ENCODE measurements around the gene SLC7A10.

- TF ChIP-seq POLR2A (IDR thresholded peaks at IDR 0.05) = no peak
- TF ChIP-seq CTCF (IDR thresholded peaks at IDR 0.05) = no peak
Observed at GRCh38 chr19:33174186-33174585, 51.5 kb downstream of the SLC7A10 start.

Measured in vagina (tissue), 2 donors.